Left ventricle myocardium inferior (tissue), 1 donor: ENCODE measurements around the gene DNAJC5G. TPM values are rescaled to one million over a fixed set of nuclear protein-coding genes. Genes with fewer than 3 reads are reported as not detected.

Experiments
- DNase-seq: peaks from one replicate; pipeline ENCODE4 v3.0.0-alpha.2; 2020
- H3K27ac ChIP-seq: fragments of 200-600 bp; replicated peaks from 2 replicates; pipeline ENCODE4 v1.8.0; 2021
- H3K27me3 ChIP-seq: fragments of 200-600 bp; 2 replicates; pipeline ENCODE4 v1.8.0; 2021; ENCODE audit warnings: low read depth
- H3K36me3 ChIP-seq: fragments of 200-600 bp; 2 replicates; pipeline ENCODE4 v1.8.0; 2021
- H3K4me1 ChIP-seq: fragments of 200-600 bp; 2 replicates; pipeline ENCODE4 v1.8.0; 2021
- H3K4me3 ChIP-seq: fragments of 200-600 bp; 2 replicates; pipeline ENCODE4 v1.8.0; 2021; ENCODE audit warnings: mild to moderate bottlenecking, moderate library complexity
- H3K9me3 ChIP-seq: fragments of 200-600 bp; replicated peaks from 2 replicates; pipeline ENCODE4 v1.8.0; 2021
- CTCF ChIP-seq: fragments of 200-600 bp; IDR thresholded peaks from 2 replicates; pipeline ENCODE4 v1.8.0; 2021; ENCODE audit warnings: antibody characterized with exemption, mild to moderate bottlenecking, borderline replicate concordance
- intact Hi-C: fragments of 100-400 bp; cut with micrococcal nuclease; formaldehyde crosslinking; loops from one replicate; pipeline ENCODE4 v1.11.0; 2022
- total RNA-seq: library from RNA; stranded (reverse); fragmentation: NEBNext Ultra II Directional; extraction: Animal tissue kit (Norgen Biotek cat#: 25700); gene quantifications from one replicate; pipeline ENCODE4 v1.2.1, GENCODE V29; 2021
- donor health status: DM: no; HTN: yes; CAD: no; lungs with severe emphysema.

The DNAJC5G gene
- total RNA-seq, 1 donor from 2014 or later: 1.2 TPM

DNA sequence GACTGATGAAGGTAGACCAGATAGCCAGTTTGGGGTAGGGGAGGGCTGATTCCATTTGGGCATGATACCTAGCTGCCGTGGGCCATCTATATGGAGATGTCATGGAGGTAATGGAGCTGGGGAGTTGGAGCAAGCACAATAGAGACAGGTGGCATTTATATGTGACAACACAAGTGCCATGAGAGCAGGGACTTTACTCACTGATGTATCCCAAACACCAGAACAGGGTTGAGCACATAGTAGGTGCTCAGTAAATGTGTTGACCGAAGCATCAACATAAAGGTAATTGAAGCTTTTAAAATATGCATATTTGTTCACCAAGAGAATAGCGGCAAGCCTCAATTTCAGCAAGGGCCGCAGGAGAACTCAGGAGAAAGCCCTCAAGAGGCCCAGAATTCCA lies 27.3 kb upstream of the DNAJC5G start:
- DNase-seq: no peak
- no peak for TF ChIP-seq CTCF
- H3K36me3 ChIP-seq: peaks cover 9% of the 10 kb centered on the region
- H3K4me3 ChIP-seq: no peak overlapping the region
- intact Hi-C loops: no loop called here
- no peaks in the 10 kb centered on the region for H3K9me3 ChIP-seq
- peaks cover 34% of the 10 kb centered on the region for H3K27me3 ChIP-seq
- peaks cover 42% of the 10 kb centered on the region for H3K4me1 ChIP-seq
- H3K27ac ChIP-seq: no peak overlapping the region

DNA sequence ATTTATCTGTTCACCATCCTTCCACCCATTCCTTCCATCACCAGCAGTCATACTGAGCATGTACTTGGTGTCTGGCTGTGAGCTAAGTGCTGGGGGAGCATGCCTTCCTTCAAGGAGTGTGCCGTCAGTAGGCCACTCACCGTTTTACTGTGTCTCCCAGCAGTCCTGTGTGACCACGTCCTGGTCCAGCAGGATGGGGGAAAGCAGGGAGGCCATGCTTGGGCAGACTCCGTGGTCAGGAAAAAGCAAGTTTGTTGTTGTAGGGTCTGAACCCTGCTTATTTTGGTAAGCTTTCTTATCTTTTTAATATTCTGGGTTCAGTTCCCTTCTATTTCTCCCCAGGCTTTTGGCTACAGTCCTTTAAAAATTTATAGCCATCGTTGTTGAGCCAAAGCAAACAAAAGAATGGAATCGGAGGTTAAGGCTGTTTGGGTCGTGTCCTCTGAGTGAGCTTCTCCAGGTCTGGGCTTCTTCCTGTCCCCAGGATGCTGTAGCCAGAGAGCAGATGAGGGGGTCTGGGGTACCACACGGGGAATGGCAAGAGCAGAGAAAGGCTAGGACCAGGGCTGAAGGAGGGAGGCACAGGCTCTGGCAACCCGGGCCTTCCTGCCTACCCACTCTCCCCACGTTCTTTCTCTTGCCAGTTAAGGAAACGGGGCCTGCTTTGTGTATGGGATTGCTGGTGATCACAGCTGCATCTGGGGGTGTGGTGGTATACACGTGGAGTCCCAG lies 25.9 kb upstream of the DNAJC5G start:
- intact Hi-C loops: no loop called here
- DNase-seq: no peak
- peaks cover 27% of the 10 kb centered on the region for H3K4me1 ChIP-seq
- no peaks in the 10 kb centered on the region for H3K9me3 ChIP-seq
- no peak for TF ChIP-seq CTCF
- no peak overlapping the region for H3K27ac ChIP-seq
- H3K36me3 ChIP-seq: no peaks in the 10 kb centered on the region
- H3K4me3 ChIP-seq: no peak overlapping the region
- peaks cover 47% of the 10 kb centered on the region for H3K27me3 ChIP-seq

DNA sequence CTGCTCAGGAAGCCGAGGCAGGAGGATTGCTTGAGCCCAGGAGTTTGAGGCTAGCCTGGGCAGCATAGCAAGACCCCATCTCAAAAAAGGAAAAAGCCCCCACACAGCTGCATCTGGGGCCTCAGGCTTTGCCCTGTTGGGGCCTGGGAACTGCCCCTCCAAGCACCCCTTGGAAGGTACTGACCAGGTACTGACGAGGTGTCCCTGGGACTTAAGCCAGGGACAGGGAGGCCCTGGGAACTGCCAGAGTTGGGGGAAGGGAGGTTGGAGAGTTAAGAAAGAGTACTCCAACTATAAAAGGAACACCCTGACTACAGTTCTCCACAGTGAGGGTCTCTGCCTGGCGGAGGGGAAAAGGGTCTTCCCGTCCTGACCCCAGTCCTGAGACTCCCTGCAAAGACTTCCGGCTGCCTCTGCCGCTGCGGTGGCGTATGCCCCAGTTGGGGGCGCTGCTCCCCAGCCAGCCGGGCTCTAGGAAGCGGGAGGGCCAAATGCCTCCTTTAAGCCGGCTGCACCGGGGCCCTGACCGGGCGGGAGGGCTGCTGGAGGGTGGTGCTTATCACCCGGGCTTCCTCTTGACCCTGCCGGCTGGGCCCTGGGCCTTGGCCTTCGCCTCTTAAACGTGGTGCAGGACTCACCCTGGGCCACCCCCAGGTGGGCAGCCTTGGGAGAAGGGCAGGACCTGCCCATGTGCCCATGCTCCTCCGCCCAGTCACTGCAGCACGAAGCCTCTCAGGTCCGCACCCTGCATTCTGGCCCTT lies 25.2 kb upstream of the DNAJC5G start:
- H3K4me1 ChIP-seq: peaks cover 20% of the 10 kb centered on the region
- H3K4me3 ChIP-seq: no peak overlapping the region
- H3K36me3 ChIP-seq: no peaks in the 10 kb centered on the region
- H3K27ac ChIP-seq: no peak overlapping the region
- intact Hi-C loops: no loop called here
- peaks cover 53% of the 10 kb centered on the region for H3K27me3 ChIP-seq
- peak; percentile 80 for TF ChIP-seq CTCF
- no peaks in the 10 kb centered on the region for H3K9me3 ChIP-seq
- DNase-seq: peak; percentile 48

GRCh38 chr2:27250652-27251379 lies 24.4 kb upstream of the DNAJC5G start:
- peaks cover 12% of the 10 kb centered on the region for H3K4me1 ChIP-seq
- no peaks in the 10 kb centered on the region for H3K9me3 ChIP-seq
- DNase-seq: no peak
- no peak overlapping the region for H3K4me3 ChIP-seq
- H3K27ac ChIP-seq: no peak overlapping the region
- intact Hi-C loops: no loop called here
- no peak for TF ChIP-seq CTCF
- H3K36me3 ChIP-seq: no peaks in the 10 kb centered on the region
- H3K27me3 ChIP-seq: peaks cover 58% of the 10 kb centered on the region

GRCh38 chr2:27251766-27252165 lies 23.5 kb upstream of the DNAJC5G start:
- H3K4me3 ChIP-seq: no peak overlapping the region
- peaks cover 67% of the 10 kb centered on the region for H3K27me3 ChIP-seq
- no peak overlapping the region for H3K27ac ChIP-seq
- TF ChIP-seq CTCF: no peak
- no peaks in the 10 kb centered on the region for H3K9me3 ChIP-seq
- H3K36me3 ChIP-seq: no peaks in the 10 kb centered on the region
- intact Hi-C loops: no loop called here
- peaks cover 9% of the 10 kb centered on the region for H3K4me1 ChIP-seq
- no peak for DNase-seq
